Measurements from ENCODE around the gene NACAD.

DNA sequence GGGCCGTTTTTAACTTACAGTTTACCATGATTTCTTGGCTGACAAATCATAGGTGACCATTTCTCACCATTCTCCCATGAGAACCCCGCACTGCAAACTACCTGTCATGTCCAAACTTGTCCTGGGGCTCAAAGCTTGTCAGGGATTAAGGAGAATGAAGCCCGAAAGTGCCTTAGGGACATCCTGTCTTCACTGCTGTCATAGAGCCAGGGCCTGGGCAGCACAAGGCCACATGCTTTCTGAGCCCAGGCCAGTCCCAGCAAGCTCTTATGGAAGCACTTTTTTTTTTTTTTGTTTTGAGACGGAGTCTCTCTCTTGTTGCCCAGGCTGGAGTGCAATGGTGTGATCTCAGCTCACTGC is 54.9 kb downstream of the NACAD start:
- no peak for TF ChIP-seq POLR2A (IDR thresholded peaks at IDR 0.05)
- TF ChIP-seq, protein P1, sequence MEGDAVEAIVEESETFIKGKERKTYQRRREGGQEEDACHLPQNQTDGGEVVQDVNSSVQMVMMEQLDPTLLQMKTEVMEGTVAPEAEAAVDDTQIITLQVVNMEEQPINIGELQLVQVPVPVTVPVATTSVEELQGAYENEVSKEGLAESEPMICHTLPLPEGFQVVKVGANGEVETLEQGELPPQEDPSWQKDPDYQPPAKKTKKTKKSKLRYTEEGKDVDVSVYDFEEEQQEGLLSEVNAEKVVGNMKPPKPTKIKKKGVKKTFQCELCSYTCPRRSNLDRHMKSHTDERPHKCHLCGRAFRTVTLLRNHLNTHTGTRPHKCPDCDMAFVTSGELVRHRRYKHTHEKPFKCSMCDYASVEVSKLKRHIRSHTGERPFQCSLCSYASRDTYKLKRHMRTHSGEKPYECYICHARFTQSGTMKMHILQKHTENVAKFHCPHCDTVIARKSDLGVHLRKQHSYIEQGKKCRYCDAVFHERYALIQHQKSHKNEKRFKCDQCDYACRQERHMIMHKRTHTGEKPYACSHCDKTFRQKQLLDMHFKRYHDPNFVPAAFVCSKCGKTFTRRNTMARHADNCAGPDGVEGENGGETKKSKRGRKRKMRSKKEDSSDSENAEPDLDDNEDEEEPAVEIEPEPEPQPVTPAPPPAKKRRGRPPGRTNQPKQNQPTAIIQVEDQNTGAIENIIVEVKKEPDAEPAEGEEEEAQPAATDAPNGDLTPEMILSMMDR (IDR thresholded peaks at IDR 0.05) = no peak
